ENCODE results near the gene ARMC3. TPM values are rescaled to one million over a fixed set of nuclear protein-coding genes. Genes with fewer than 3 reads are reported as not detected.

Gene ARMC3
- total RNA-seq, 3 donors from 2014 or later = 0.33 to 0.88 TPM; not detected in 1

DNA sequence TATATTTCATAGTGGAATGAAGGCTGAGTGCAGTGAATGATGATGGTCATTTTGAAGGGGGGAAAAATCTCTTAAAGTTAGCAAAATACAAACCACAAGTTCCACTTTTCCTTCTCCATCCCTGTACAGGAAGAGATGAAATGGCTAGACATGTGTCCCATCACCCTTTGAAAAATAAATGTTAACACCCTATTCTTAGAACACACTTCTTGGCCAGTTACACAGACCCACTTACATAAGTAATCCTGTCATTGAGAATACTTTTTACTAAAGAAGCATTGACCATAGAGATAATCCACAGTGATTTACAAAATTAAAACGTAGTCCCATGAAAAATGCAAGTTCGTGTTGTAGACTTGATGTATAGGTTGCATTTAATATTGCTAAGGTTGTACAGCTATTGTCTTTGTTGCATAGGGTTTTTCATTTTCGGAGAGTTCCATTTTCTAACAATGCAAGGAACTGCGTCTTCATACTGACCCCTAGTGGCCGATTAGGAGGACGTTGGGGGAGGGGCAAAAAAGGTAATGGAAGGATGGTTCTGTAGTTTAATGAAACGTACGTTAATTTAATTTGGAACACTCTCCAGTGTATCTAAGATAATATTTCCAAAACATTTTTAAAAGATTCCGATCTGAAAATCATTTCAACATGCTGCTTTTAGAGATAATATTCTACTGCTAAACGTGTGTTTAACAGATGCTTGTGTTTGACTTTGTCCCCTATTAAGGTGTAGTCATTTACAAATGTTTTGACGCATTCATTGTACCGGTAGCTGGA lies 60.9 kb downstream of the ARMC3 start:
- no peaks in the 10 kb centered on the region for H3K27me3 ChIP-seq
- intact Hi-C loops (cut with DNase I; ENCODE audit: low total_unique reads) = no loop called here
- H3K4me1 ChIP-seq = no peaks in the 10 kb centered on the region
- DNase-seq (ENCODE audit: low spot score in 2 of 2) = peak; percentile 47 to 54
- H3K27ac ChIP-seq = no peak overlapping the region
- TF ChIP-seq, protein P1, sequence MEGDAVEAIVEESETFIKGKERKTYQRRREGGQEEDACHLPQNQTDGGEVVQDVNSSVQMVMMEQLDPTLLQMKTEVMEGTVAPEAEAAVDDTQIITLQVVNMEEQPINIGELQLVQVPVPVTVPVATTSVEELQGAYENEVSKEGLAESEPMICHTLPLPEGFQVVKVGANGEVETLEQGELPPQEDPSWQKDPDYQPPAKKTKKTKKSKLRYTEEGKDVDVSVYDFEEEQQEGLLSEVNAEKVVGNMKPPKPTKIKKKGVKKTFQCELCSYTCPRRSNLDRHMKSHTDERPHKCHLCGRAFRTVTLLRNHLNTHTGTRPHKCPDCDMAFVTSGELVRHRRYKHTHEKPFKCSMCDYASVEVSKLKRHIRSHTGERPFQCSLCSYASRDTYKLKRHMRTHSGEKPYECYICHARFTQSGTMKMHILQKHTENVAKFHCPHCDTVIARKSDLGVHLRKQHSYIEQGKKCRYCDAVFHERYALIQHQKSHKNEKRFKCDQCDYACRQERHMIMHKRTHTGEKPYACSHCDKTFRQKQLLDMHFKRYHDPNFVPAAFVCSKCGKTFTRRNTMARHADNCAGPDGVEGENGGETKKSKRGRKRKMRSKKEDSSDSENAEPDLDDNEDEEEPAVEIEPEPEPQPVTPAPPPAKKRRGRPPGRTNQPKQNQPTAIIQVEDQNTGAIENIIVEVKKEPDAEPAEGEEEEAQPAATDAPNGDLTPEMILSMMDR (IDR thresholded peaks at IDR 0.05) = peak; percentile 91 to 95 (median 94)
- TF ChIP-seq POLR2AphosphoS5 (IDR thresholded peaks at IDR 0.05) = peak in 1 of 3 donors; percentile 27
- TF ChIP-seq POLR2A (IDR thresholded peaks at IDR 0.05) = no peak
- H3K4me3 ChIP-seq = no peak overlapping the region
- H3K9me3 ChIP-seq = no peaks in the 10 kb centered on the region
- no peaks in the 10 kb centered on the region for H3K36me3 ChIP-seq

DNA sequence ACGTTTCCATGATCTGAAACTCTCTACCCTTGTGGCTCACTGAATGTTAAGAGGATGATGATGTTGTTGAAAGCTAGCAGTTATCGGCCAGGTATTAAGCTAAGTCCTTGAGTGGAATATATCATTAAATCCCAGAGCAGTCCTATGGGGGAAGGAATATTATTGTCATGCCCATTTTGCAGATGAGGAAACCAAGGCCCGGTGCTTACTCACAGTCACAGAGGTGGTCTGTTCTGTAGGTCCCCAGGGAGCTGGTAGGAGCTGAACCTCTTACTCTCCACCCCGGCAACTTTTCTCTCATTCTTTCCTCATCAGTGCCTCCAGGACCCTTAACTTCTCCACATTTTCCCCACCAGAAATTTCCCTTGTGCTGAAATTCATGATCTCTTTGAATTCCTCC lies 62.6 kb downstream of the ARMC3 start:
- Histone ChIP-seq H3K27ac (no peak overlapping the region), H3K27me3 (no peaks in the 10 kb centered on the region), H3K4me1 (no peaks in the 10 kb centered on the region), H3K9me3 (no peaks in the 10 kb centered on the region), H3K36me3 (no peaks in the 10 kb centered on the region), H3K4me3 (no peak overlapping the region)
- TF ChIP-seq, protein P1 (IDR thresholded peaks at IDR 0.05) = no peak
- TF ChIP-seq POLR2AphosphoS5 (IDR thresholded peaks at IDR 0.05) = no peak
- no peak for TF ChIP-seq POLR2A (IDR thresholded peaks at IDR 0.05)
- no peak for DNase-seq (ENCODE audit: low spot score in 2 of 2)
- intact Hi-C loops (cut with DNase I; ENCODE audit: low total_unique reads) = no loop called here

DNA sequence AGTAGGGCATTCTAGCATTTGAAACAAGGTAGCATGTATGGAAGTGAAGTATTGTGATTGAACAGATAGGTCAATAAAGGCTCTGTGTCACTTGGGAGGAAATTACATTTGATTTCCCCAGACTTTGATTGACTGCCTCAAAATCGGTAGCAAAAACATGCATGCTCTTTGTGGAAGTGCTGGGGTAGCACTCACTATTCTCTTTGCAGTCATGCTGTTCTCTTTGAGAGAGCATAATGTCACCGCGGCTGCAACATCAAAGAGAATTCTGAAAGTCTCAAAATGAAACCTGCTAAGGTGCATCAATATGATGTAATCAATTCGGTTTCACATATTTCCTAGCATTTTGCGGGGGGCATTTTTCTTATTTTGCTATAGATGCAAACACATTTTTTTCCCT lies 64.2 kb downstream of the ARMC3 start:
- H3K27me3 ChIP-seq = no peaks in the 10 kb centered on the region
- H3K9me3 ChIP-seq = no peaks in the 10 kb centered on the region
- intact Hi-C loops (cut with DNase I; ENCODE audit: low total_unique reads) = no loop called here
- TF ChIP-seq POLR2AphosphoS5 (IDR thresholded peaks at IDR 0.05) = no peak
- TF ChIP-seq, protein P1 (IDR thresholded peaks at IDR 0.05) = no peak
- TF ChIP-seq POLR2A (IDR thresholded peaks at IDR 0.05) = no peak
- H3K4me3 ChIP-seq = no peak overlapping the region
- DNase-seq (ENCODE audit: low spot score in 2 of 2) = no peak
- H3K27ac ChIP-seq = no peak overlapping the region
- H3K36me3 ChIP-seq = no peaks in the 10 kb centered on the region
- H3K4me1 ChIP-seq = no peaks in the 10 kb centered on the region

DNA sequence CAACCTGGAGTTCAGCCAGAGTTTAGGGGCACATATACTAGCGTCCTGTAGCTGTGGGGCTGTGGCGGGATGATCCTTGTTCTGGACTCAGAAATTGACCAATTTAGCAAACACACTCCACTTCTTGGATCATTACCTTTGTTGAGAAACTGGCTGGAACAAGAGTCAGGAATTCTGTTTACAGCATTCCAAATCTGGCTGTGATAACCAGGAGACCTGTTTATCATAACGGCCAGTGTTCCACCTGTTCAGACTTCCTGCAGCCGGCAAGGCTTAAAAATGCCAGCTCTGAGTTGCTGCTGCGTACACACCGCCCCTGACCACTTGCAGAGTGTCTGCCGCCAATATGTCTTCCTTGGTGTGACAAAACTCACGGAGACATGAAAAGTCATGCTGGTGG lies 64.8 kb downstream of the ARMC3 start:
- intact Hi-C loops (cut with DNase I; ENCODE audit: low total_unique reads) = no loop called here
- Histone ChIP-seq H3K4me3 (no peak overlapping the region), H3K4me1 (no peaks in the 10 kb centered on the region), H3K9me3 (no peaks in the 10 kb centered on the region), H3K36me3 (no peaks in the 10 kb centered on the region), H3K27me3 (no peaks in the 10 kb centered on the region), H3K27ac (no peak overlapping the region)
- TF ChIP-seq POLR2AphosphoS5 (IDR thresholded peaks at IDR 0.05) (no peak), POLR2A (IDR thresholded peaks at IDR 0.05) (no peak)
- TF ChIP-seq, protein P1 (IDR thresholded peaks at IDR 0.05) = no peak
- no peak for DNase-seq (ENCODE audit: low spot score in 2 of 2)

DNA sequence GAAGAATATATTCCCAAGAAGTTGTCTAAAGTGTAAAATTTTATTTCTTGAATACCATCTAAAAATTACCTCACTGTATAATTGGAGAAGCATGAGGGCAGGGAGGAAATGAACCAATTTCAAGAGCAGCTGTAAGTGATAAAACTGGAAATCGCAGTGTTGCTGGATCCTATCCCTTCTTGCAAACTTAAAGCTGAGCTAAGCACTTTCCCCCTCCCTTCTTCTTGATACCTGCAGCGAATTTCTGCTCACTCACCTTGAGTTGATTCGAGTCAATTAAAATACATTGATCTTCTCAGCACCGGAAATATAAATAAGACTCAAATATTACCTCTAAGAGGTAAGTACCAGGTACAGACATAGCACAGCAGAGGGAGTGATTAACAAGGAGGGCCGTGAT lies 65.5 kb downstream of the ARMC3 start:
- DNase-seq (ENCODE audit: low spot score in 2 of 2) = no peak
- H3K27ac ChIP-seq = no peak overlapping the region
- no peaks in the 10 kb centered on the region for H3K9me3 ChIP-seq
- intact Hi-C loops (cut with DNase I; ENCODE audit: low total_unique reads) = no loop called here
- no peak overlapping the region for H3K4me3 ChIP-seq
- H3K27me3 ChIP-seq = no peaks in the 10 kb centered on the region
- H3K36me3 ChIP-seq = no peaks in the 10 kb centered on the region
- H3K4me1 ChIP-seq = no peaks in the 10 kb centered on the region
- TF ChIP-seq POLR2A (IDR thresholded peaks at IDR 0.05) (no peak), POLR2AphosphoS5 (IDR thresholded peaks at IDR 0.05) (no peak)
- TF ChIP-seq, protein P1 (IDR thresholded peaks at IDR 0.05) = no peak

All from breast epithelium (tissue), 4 donors.